ENCODE results near the gene GMDS. TPM values are rescaled to one million over a fixed set of nuclear protein-coding genes. Genes with fewer than 3 reads are reported as not detected.

The GMDS gene
- total RNA-seq, 2 experiments from 2014 or later: 33.2 to 33.5 TPM

DNA sequence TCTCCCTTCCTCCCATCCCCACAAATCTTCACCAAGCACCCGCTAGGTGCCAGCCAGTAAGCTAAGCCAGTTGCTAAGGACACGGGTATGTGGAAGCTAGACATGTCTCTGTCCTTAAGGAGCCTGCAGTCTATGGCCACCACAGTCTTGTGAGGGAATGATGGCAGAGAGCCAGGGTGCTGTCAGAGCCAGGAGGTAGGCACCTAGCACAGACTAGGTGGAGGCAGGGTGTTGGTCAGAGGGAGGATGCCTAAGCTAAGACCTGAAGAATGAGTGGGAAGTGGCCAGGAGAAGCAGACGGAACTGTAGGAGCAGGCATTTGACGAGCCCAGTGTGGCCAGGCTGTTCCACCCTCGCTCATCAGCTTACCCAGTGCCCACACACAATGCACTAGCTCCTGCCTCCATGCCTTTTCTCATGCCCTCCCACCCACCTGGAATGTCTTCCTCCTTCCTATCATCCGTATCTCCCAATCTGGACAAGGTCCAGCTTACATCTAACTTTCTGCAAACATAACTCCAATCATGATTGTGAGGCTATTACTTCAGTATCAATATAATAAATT lies 510.1 kb downstream of the GMDS start:
- ATAC-seq: no peak
- Mint-ChIP-seq H3K27ac (no peak overlapping the region), H3K36me3 (ENCODE audit: low read depth) (peaks cover 7% of the 10 kb centered on the region), H3K27me3 (no peaks in the 10 kb centered on the region), H3K4me3 (no peak overlapping the region), H3K9me3 (ENCODE audit: low read depth) (peaks cover 9% of the 10 kb centered on the region), H3K4me1 (no peaks in the 10 kb centered on the region)
- ChIA-PET POLR2A (no interaction called here), CTCF (no interaction called here)
- intact Hi-C loops (cut with DNase I, micrococcal nuclease): no loop called here
- DNase-seq: no peak

DNA sequence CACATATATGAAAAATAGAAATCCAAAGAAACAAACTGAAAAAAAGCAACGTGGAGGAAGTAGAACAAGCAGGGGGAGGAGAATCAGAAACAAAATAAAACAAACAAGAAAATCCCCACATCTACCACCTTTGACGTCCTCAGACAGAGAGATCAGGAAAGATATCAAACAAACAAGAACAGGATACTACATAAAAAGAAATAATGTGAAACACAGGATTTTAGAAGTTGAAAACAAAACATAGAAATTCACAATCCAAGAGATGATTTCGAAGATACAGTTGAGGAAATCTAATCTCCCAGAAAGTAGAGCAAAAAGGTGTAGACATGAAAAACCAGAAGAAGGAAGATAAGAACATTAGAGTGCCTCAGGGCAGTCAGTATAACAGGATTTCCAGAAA lies 514.5 kb downstream of the GMDS start:
- intact Hi-C loops (cut with DNase I, micrococcal nuclease): no loop called here
- Mint-ChIP-seq H3K4me3 (no peak overlapping the region), H3K36me3 (ENCODE audit: low read depth) (peaks cover 12% of the 10 kb centered on the region), H3K9me3 (ENCODE audit: low read depth) (peaks cover 9% of the 10 kb centered on the region), H3K27me3 (no peaks in the 10 kb centered on the region), H3K27ac (no peak overlapping the region), H3K4me1 (no peaks in the 10 kb centered on the region)
- DNase-seq: no peak
- CTCF ChIA-PET: interaction anchor here (0.9 kb wide), 1 partner anchor 11 kb away, joined by 4 read pairs; no protein-coding TSS in a partner anchor
- ATAC-seq: no peak
- POLR2A ChIA-PET: no interaction called here

DNA sequence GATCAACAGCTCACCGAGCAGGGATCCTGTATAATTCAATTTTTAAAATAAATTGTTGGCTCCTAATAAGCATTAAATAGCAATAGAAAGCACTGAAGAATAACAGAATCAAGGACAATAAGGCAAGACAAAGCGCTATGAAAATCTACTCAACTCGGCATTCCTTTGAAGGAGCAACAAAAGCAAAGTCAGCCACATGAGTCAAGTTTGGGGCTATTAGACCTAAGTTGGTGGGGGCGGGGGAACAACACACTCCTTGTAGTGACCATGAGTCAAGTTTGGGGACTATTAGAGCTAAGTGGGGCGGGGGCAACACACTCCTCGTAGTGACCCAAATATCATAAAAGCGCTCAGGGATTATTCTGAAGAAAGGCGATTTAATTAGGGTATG lies 515.7 kb downstream of the GMDS start:
- H3K27ac Mint-ChIP-seq: no peak overlapping the region
- no peaks in the 10 kb centered on the region for H3K27me3 Mint-ChIP-seq
- POLR2A ChIA-PET: no interaction called here
- DNase-seq (no peak), ATAC-seq (no peak)
- no peak overlapping the region for H3K4me3 Mint-ChIP-seq
- no peaks in the 10 kb centered on the region for H3K4me1 Mint-ChIP-seq
- intact Hi-C loops (cut with DNase I, micrococcal nuclease): no loop called here
- H3K9me3 Mint-ChIP-seq (ENCODE audit: low read depth): peaks cover 9% of the 10 kb centered on the region
- CTCF ChIA-PET: interaction anchor here (1.0 kb wide), 1 partner anchor 12 kb away, joined by 3 read pairs; no protein-coding TSS in a partner anchor
- H3K36me3 Mint-ChIP-seq (ENCODE audit: low read depth): peaks cover 22% of the 10 kb centered on the region

DNA sequence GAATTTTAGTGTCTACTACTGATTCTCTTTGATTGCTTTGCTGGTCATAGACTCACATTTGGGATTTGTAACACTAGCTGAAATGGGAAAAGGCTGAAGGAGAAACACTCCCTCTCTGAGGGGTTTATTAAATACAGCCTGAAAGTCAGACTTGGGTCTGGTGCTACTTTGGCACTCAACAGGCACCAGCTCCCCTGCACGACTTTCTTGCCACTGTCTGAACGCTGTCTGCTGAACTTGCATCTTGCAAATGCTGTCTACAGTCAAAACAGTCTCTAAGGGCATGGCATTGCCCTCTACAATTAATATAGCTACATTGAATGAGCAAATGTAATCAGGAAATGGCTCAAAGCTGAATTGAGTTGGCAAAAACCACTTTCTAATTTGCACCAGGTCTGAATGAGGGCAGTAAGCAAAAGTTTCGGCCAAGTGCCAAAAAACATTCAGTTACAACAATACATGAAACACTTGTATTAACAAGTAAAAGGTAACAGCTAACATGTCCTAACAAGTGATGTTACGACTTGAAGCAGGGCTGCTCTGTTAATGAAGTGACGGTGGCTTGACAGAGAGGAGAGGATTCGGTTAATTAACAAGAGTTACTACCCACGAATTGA lies 516.2 kb downstream of the GMDS start:
- no peak overlapping the region for H3K27ac Mint-ChIP-seq
- H3K9me3 Mint-ChIP-seq (ENCODE audit: low read depth): peaks cover 9% of the 10 kb centered on the region
- H3K27me3 Mint-ChIP-seq: no peaks in the 10 kb centered on the region
- DNase-seq (no peak), ATAC-seq (no peak)
- POLR2A ChIA-PET: no interaction called here
- H3K4me3 Mint-ChIP-seq: no peak overlapping the region
- CTCF ChIA-PET: interaction anchor here (0.6 to 1.0 kb wide), 2 partner anchors 11 to 114 kb away, joined by 3 read pairs; no protein-coding TSS in a partner anchor
- H3K36me3 Mint-ChIP-seq (ENCODE audit: low read depth): peaks cover 26% of the 10 kb centered on the region
- no peaks in the 10 kb centered on the region for H3K4me1 Mint-ChIP-seq
- intact Hi-C loops (cut with DNase I, micrococcal nuclease): no loop called here

DNA sequence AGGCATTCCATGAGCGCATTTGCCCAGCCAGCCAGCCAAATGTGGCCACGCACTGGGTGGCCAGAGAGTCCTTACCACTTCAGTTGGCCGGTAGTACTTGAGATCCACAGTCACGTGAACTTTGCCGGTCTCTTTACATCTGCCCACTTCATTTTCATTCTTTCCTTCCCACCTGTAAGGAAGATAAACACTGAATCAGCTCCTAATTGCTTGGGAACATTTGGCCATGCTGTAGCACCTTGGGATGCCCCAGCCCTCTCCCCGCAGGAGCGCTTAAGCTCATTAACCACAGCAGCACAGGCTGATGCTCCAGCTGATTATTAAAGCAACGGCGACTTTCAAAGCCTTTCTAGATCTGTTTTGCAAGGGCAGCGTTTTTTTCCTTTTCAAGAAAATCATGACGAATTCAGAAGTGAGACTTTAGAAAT lies 519.0 kb downstream of the GMDS start:
- peaks cover 30% of the 10 kb centered on the region for H3K36me3 Mint-ChIP-seq (ENCODE audit: low read depth)
- CTCF ChIA-PET: no interaction called here
- ATAC-seq (no peak), DNase-seq (no peak)
- no peaks in the 10 kb centered on the region for H3K4me1 Mint-ChIP-seq
- H3K4me3 Mint-ChIP-seq: no peak overlapping the region
- H3K27ac Mint-ChIP-seq: no peak overlapping the region
- H3K27me3 Mint-ChIP-seq: no peaks in the 10 kb centered on the region
- intact Hi-C loops (cut with DNase I, micrococcal nuclease): no loop called here
- POLR2A ChIA-PET: no interaction called here
- H3K9me3 Mint-ChIP-seq (ENCODE audit: low read depth): peaks cover 7% of the 10 kb centered on the region

DNA sequence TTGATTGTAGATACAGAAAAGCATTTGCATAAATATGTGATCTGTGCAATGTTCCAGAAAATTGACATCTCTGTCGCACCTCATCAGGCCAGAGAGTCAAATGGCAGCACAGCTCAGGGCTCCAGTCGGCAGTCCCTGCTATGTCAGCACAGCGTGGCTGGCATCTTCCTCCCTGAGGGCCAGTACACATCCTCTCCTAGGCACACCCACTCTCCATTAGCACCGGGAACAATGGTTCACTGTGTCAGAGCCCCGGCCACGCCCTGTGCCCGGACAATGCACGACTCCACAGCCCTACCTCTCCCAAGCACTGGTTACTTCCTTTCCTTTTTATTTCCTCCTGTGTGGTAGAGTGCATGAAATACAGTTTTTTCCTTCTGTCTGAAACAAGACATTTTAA lies 520.8 kb downstream of the GMDS start:
- ChIA-PET CTCF (interaction anchor here (0.6 kb wide), 1 partner anchor 68 kb away, joined by 3 read pairs; no protein-coding TSS in a partner anchor), POLR2A (no interaction called here)
- Mint-ChIP-seq H3K4me3 (no peak overlapping the region), H3K36me3 (ENCODE audit: low read depth) (peaks cover 26% of the 10 kb centered on the region), H3K9me3 (ENCODE audit: low read depth) (no peaks in the 10 kb centered on the region), H3K27ac (no peak overlapping the region), H3K27me3 (no peaks in the 10 kb centered on the region), H3K4me1 (no peaks in the 10 kb centered on the region)
- ATAC-seq (no peak), DNase-seq (no peak)
- intact Hi-C loops (cut with DNase I, micrococcal nuclease): no loop called here

DNA sequence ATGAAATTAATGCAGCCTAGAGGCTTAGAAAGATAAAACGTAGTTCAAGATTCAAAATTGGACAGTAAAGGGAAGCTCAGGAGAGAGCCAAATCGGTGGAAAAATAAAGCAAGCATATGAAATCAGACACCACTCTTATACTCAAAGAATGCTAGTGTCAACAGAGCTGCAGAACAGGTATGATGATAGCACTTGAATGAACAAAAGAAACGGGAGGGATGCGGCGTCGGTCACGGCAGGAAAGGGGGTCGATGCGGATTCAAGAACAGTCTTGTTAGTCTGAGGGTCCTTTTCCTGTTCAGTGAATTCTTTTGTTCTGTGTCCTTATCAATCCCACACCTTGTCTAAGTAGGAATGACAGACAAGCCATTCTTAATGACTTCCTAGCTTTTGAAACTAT lies 521.3 kb downstream of the GMDS start:
- POLR2A ChIA-PET: no interaction called here
- Mint-ChIP-seq H3K4me1 (no peaks in the 10 kb centered on the region), H3K4me3 (no peak overlapping the region), H3K27me3 (no peaks in the 10 kb centered on the region), H3K9me3 (ENCODE audit: low read depth) (no peaks in the 10 kb centered on the region), H3K36me3 (ENCODE audit: low read depth) (peaks cover 26% of the 10 kb centered on the region), H3K27ac (no peak overlapping the region)
- DNase-seq: no peak
- ATAC-seq: no peak
- CTCF ChIA-PET: interaction anchor here (0.6 kb wide), 1 partner anchor 68 kb away, joined by 3 read pairs; no protein-coding TSS in a partner anchor
- intact Hi-C loops (cut with DNase I, micrococcal nuclease): no loop called here

DNA sequence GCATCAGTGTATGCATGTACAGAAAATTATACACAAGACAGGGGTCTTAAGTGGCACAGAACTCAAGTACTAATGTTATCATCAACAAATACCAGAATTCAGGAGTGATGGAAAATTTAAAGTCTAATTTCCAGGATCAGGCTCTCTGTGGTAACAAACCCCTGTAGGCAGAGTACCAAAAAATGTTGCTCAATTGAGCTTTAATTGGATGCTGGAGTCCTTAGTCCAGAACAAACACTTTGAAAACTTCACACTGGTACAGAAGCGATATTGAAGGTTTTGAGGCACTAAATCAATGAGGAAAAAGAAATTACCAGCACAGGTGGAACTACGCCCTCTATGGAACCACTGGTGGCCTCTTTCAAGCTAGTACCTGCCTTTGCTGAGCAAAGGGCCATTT lies 522.6 kb downstream of the GMDS start:
- Mint-ChIP-seq H3K36me3 (ENCODE audit: low read depth) (peaks cover 26% of the 10 kb centered on the region), H3K27ac (no peak overlapping the region), H3K4me3 (no peak overlapping the region), H3K9me3 (ENCODE audit: low read depth) (no peaks in the 10 kb centered on the region), H3K4me1 (no peaks in the 10 kb centered on the region), H3K27me3 (no peaks in the 10 kb centered on the region)
- ATAC-seq (no peak), DNase-seq (no peak)
- ChIA-PET CTCF (no interaction called here), POLR2A (no interaction called here)
- intact Hi-C loops (cut with DNase I, micrococcal nuclease): no loop called here

DNA sequence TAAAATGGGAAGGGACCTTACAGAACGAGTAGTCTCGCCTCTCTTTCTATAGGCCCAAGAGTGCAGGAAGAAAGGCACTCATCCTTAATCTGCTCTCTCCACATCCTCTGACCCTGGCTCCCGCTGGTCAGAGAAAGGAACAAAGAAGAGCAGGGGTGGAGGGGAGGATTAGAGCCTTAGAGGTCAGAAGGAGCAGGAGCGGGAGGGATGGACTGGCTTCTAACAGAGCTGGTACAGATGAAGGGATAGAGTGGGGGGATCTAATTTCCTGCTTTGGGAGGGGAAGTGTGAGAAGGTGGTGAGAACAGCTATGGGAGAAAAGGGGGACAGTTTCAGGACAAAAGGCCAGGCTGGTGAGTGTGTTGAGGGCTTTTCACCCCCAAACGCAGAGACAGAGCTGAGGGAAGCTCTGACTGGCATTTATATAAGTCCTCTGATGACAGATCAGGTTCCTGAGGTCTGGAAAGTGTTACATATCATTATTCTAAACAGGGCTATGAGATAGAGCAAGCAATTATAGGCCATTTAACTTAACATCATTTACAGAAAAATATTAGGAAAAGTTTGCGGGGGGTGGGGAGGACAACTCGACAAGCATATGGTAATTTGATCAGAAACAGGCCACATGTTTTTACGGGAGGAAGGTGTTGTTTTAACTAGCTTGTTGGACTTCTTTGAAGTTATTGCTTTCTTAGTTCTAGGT lies 524.6 kb downstream of the GMDS start:
- H3K27ac Mint-ChIP-seq: no peak overlapping the region

DNA sequence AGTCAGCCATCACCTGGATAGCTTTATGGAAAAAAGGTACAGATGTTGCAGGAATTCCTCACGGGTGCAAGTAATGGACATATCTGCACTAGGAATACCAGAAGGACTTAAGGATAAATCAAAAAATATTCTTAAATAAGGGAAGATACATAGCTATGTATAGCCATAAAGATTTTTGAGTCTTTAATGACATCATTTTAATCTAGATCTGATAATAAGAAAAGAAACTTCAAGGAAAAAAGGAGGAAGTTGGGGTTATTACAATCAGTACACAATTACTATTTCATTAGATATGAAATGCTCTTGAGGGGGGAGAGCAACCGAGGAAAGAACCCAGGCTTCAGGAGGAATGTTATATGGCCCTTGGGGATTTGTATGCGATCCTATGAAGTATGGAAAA lies 525.5 kb downstream of the GMDS start:
- H3K9me3 Mint-ChIP-seq (ENCODE audit: low read depth): no peaks in the 10 kb centered on the region
- DNase-seq: no peak
- POLR2A ChIA-PET: no interaction called here

More for the DNA sequence above, 524.6 kb downstream of the GMDS start:
- CTCF ChIA-PET: interaction anchor here (0.7 to 1.4 kb wide), 2 partner anchors 10 to 125 kb away, joined by 3 to 4 read pairs; no protein-coding TSS in a partner anchor
- Mint-ChIP-seq H3K27me3 (no peaks in the 10 kb centered on the region), H3K9me3 (ENCODE audit: low read depth) (no peaks in the 10 kb centered on the region), H3K4me3 (no peak overlapping the region), H3K36me3 (ENCODE audit: low read depth) (peaks cover 20% of the 10 kb centered on the region), H3K4me1 (no peaks in the 10 kb centered on the region)
- intact Hi-C loops (cut with DNase I, micrococcal nuclease): no loop called here
- ATAC-seq (no peak), DNase-seq (no peak)
- POLR2A ChIA-PET: no interaction called here

DNA sequence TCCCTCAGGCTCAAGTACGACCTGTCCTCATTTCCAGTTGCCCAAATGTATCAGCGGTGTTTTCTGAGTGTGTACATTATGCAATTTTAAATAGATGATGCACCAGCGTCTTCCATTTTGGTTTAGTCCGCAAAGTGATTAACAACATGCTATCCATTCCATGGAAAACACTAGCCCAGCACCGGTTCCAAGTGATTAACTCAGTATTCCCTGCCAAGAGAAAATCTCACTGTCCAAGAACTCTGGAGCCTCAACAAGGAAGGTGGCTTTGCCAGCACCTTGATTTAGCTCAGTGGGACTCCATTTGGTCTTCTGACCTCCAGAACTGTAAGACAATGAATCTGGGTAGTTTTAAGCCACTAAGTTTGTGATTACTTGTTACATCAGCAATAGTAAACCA lies 528.5 kb downstream of the GMDS start:
- no peak overlapping the region for H3K27ac Mint-ChIP-seq
- POLR2A ChIA-PET: no interaction called here
- CTCF ChIA-PET: no interaction called here
- no peak for ATAC-seq
- no peak overlapping the region for H3K4me3 Mint-ChIP-seq
- H3K36me3 Mint-ChIP-seq (ENCODE audit: low read depth): peaks cover 3% of the 10 kb centered on the region
- H3K27me3 Mint-ChIP-seq: no peaks in the 10 kb centered on the region
- DNase-seq: no peak
- intact Hi-C loops (cut with DNase I, micrococcal nuclease): no loop called here
- no peaks in the 10 kb centered on the region for H3K9me3 Mint-ChIP-seq (ENCODE audit: low read depth)
- H3K4me1 Mint-ChIP-seq: no peaks in the 10 kb centered on the region

More for the DNA sequence above, 525.5 kb downstream of the GMDS start:
- no peaks in the 10 kb centered on the region for H3K27me3 Mint-ChIP-seq
- H3K27ac Mint-ChIP-seq: no peak overlapping the region
- no peak for ATAC-seq
- no peak overlapping the region for H3K4me3 Mint-ChIP-seq
- CTCF ChIA-PET: interaction anchor here (1.4 kb wide), 1 partner anchor 11 kb away, joined by 4 read pairs; no protein-coding TSS in a partner anchor
- no peaks in the 10 kb centered on the region for H3K4me1 Mint-ChIP-seq
- intact Hi-C loops (cut with DNase I, micrococcal nuclease): no loop called here
- peaks cover 13% of the 10 kb centered on the region for H3K36me3 Mint-ChIP-seq (ENCODE audit: low read depth)

DNA sequence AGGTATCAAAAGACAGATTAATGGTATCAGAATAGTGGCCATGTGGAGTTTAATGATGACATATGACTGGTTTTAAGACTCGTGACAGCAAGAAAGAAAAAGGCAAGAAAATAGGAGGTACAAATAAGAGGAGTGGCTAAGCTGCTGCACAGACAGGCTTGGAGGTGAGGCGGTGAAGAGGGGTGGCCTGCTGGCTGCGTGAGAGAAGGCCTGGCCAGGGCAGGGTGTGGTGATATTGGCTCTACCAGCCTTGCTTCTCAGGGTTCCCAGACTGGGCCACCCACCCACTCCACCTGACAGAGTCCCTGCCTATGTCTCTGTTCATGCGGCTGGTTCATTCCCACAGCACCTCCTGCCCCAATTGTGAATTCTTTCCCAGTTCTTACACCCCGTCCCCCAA lies 529.0 kb downstream of the GMDS start:
- no peak overlapping the region for H3K4me3 Mint-ChIP-seq
- ATAC-seq (no peak), DNase-seq (no peak)
- POLR2A ChIA-PET: no interaction called here
- no peaks in the 10 kb centered on the region for H3K9me3 Mint-ChIP-seq (ENCODE audit: low read depth)
- H3K27ac Mint-ChIP-seq: no peak overlapping the region
- peaks cover 3% of the 10 kb centered on the region for H3K36me3 Mint-ChIP-seq (ENCODE audit: low read depth)
- H3K27me3 Mint-ChIP-seq: no peaks in the 10 kb centered on the region
- CTCF ChIA-PET: no interaction called here
- H3K4me1 Mint-ChIP-seq: no peaks in the 10 kb centered on the region
- intact Hi-C loops (cut with DNase I, micrococcal nuclease): no loop called here
